HG03354 (cell line): ENCODE measurements around the gene RAB6B.

Experiments
- ATAC-seq: cut with Tn5 transposase; IDR thresholded peaks from one replicate; pipeline ENCODE4 v1.9.1; 2021; ENCODE audit warnings: mild to moderate bottlenecking; ENCODE audit not compliant: unreplicated experiment, poor library complexity, severe bottlenecking

Gene RAB6B

GRCh38 chr3:133840055-133840737 lies 55.5 kb downstream of the RAB6B start:
- no peak for ATAC-seq

- ATAC-seq = no peak
These were observed 56.5 kb downstream of the RAB6B start for GRCh38 chr3:133838916-133839800.

GRCh38 chr3:133838296-133838789 lies 57.3 kb downstream of the RAB6B start:
- no peak for ATAC-seq

- no peak for ATAC-seq
These were observed 58.0 kb downstream of the RAB6B start for GRCh38 chr3:133837487-133838295.

- ATAC-seq = no peak
These were observed 59.1 kb downstream of the RAB6B start for GRCh38 chr3:133836497-133837158.

GRCh38 chr3:133835961-133836360 lies 59.7 kb downstream of the RAB6B start:
- ATAC-seq = no peak

- no peak for ATAC-seq
These were observed 60.3 kb downstream of the RAB6B start for GRCh38 chr3:133835418-133835743.

- ATAC-seq = no peak
These were observed 60.9 kb downstream of the RAB6B start for GRCh38 chr3:133834621-133835417.

GRCh38 chr3:133833880-133834620 lies 61.6 kb downstream of the RAB6B start:
- ATAC-seq = no peak

- no peak for ATAC-seq
These were observed 62.4 kb downstream of the RAB6B start for GRCh38 chr3:133833267-133833666.

GRCh38 chr3:133832802-133833144 lies 62.9 kb downstream of the RAB6B start:
- ATAC-seq = no peak

GRCh38 chr3:133831966-133832801 lies 63.5 kb downstream of the RAB6B start:
- ATAC-seq = no peak

GRCh38 chr3:133830071-133830470 lies 65.6 kb downstream of the RAB6B start:
- ATAC-seq = no peak

GRCh38 chr3:133829310-133829707 lies 66.4 kb downstream of the RAB6B start:
- no peak for ATAC-seq

GRCh38 chr3:133828576-133829309 lies 66.9 kb downstream of the RAB6B start:
- ATAC-seq = no peak

- no peak for ATAC-seq
These were observed 68.0 kb downstream of the RAB6B start for GRCh38 chr3:133827684-133828083.

GRCh38 chr3:133827136-133827535 lies 68.5 kb downstream of the RAB6B start:
- ATAC-seq = no peak
